Mesenchymal stem cell (in vitro differentiated cells and primary cell): ENCODE results near the gene GOT2. TPM values are rescaled to one million over a fixed set of nuclear protein-coding genes. Genes with fewer than 3 reads are reported as not detected.

Experiments used
- small RNA-seq: library from polyadenylated mRNA; stranded (forward); fragments of <200 nt; extraction: miRNeasy Mini kit (QIAGEN cat#:217004); gene quantifications from one replicate; pipeline ENCODE3, GENCODE V24; 2013; ENCODE audit warnings: low read depth

GOT2 gene

Small RNAs within 50 kb of the gene (small RNA-seq; reads per million reads assigned to genes)
- not detected for gene RN7SL143P
- gene RNU6-1155P, result not detected
